IMR-90 (cell line): ENCODE measurements around the gene PLEKHH1.

ENCODE experiments used
- MAFK ChIP-seq: IDR thresholded peaks from 2 replicates; pipeline ENCODE4 v1.6.1; 2012; ENCODE audit warnings: low read depth, low read length, improper control_type of control experiment
- POLR2A ChIP-seq: IDR thresholded peaks from 2 replicates; pipeline ENCODE4 v1.6.1; 2012; ENCODE audit warnings: mild to moderate bottlenecking, low read depth, low read length
- TF ChIP-seq, protein P1 (sequence below): conservative IDR thresholded peaks from 2 replicates; pipeline ENCODE4 v1.5.1; 2012; ENCODE audit warnings: mild to moderate bottlenecking, low read depth, low read length, improper control_type of control experiment
- TF ChIP-seq, protein P2 (sequence below): fragments of 150-350 bp; IDR thresholded peaks from 2 replicates; pipeline ENCODE4 v1.6.1; 2017; ENCODE audit warnings: mild to moderate bottlenecking, antibody characterized with exemption, low read length, low read depth

DNA sequence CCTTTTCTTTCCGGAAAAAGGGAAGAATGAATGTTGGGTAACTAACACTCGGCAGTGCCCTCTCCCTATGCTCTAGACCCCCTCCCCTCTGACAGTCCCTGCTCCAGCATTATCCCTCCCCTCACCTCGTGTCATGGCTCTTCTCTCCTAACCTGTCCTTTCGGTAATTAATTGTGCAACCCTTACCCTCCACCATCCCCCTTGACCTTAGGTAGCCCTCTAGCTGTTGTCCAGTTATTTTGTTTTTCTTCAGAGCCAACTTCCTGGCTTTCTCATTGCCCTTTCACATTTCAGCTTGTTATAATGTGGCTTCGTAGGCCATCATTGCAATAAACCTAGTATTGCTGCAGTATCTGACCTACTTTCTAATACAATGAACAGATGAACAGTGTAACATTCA lies 97.8 kb downstream of the PLEKHH1 start:
- TF ChIP-seq, protein P1, sequence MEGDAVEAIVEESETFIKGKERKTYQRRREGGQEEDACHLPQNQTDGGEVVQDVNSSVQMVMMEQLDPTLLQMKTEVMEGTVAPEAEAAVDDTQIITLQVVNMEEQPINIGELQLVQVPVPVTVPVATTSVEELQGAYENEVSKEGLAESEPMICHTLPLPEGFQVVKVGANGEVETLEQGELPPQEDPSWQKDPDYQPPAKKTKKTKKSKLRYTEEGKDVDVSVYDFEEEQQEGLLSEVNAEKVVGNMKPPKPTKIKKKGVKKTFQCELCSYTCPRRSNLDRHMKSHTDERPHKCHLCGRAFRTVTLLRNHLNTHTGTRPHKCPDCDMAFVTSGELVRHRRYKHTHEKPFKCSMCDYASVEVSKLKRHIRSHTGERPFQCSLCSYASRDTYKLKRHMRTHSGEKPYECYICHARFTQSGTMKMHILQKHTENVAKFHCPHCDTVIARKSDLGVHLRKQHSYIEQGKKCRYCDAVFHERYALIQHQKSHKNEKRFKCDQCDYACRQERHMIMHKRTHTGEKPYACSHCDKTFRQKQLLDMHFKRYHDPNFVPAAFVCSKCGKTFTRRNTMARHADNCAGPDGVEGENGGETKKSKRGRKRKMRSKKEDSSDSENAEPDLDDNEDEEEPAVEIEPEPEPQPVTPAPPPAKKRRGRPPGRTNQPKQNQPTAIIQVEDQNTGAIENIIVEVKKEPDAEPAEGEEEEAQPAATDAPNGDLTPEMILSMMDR = no peak
- TF ChIP-seq, protein P2, sequence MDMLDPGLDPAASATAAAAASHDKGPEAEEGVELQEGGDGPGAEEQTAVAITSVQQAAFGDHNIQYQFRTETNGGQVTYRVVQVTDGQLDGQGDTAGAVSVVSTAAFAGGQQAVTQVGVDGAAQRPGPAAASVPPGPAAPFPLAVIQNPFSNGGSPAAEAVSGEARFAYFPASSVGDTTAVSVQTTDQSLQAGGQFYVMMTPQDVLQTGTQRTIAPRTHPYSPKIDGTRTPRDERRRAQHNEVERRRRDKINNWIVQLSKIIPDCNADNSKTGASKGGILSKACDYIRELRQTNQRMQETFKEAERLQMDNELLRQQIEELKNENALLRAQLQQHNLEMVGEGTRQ = no peak
- TF ChIP-seq POLR2A = no peak
- no peak for TF ChIP-seq MAFK
